ENCODE results near the gene ARL13A.
"Not testable (repeated sequence)": the region's sequence is repeated elsewhere in the genome, so short reads cannot be mapped to it uniquely, and the experiment has no call there.

ARL13A gene

GRCh38 chrX:100994352-100995281 lies 25.1 kb downstream of the ARL13A start:
- no peak for DNase-seq

- DNase-seq: no peak
Observed at GRCh38 chrX:100995469-100995868, 26.0 kb downstream of the ARL13A start.

GRCh38 chrX:100999451-100999850 lies 29.9 kb downstream of the ARL13A start:
- no peak for DNase-seq

- no peak for DNase-seq
Observed at GRCh38 chrX:101009090-101009489, 39.6 kb downstream of the ARL13A start.

GRCh38 chrX:101012031-101012430 lies 42.5 kb downstream of the ARL13A start:
- not testable (repeated sequence) for DNase-seq

- DNase-seq: no peak
Observed at GRCh38 chrX:101022020-101022419, 52.5 kb downstream of the ARL13A start.

GRCh38 chrX:101025126-101025525 lies 55.6 kb downstream of the ARL13A start:
- DNase-seq: no peak

GRCh38 chrX:101028562-101028961 lies 59.1 kb downstream of the ARL13A start:
- DNase-seq: no peak

GRCh38 chrX:101029665-101030064 lies 60.2 kb downstream of the ARL13A start:
- no peak for DNase-seq

- DNase-seq: no peak
Observed at GRCh38 chrX:101037231-101037630, 67.7 kb downstream of the ARL13A start.

- no peak for DNase-seq
Observed at GRCh38 chrX:101040197-101040596, 70.7 kb downstream of the ARL13A start.

Data from bone marrow (tissue), 2 donors.